GM12891 (cell line): ENCODE measurements around the gene GMDS.

ENCODE experiments used
- DNase-seq: peaks from one replicate; pipeline ENCODE4 v3.0.0; 2011; ENCODE audit warnings: low spot score; ENCODE audit not compliant: insufficient read length
- FAIRE-seq: peaks from 2 replicates; lab custom pipeline; 2011; peaks lifted over from hg19 to GRCh38; lab: Jason Lieb, UNC
- PAX5 ChIP-seq: IDR thresholded peaks from 2 replicates; pipeline ENCODE4 v1.6.1; 2011; ENCODE audit warnings: low read length, moderate library complexity, mild to moderate bottlenecking; ENCODE audit not compliant: insufficient read depth, severe bottlenecking
- POLR2A ChIP-seq: IDR thresholded peaks from 2 replicates; pipeline ENCODE4 v1.6.1; 2011; ENCODE audit warnings: low read depth, low read length, control low read depth
- POLR2AphosphoS5 ChIP-seq: IDR thresholded peaks from 2 replicates; pipeline ENCODE4 v1.6.1; 2011; ENCODE audit warnings: low read depth, low read length, control low read depth
- POU2F2 ChIP-seq: IDR thresholded peaks from 2 replicates; pipeline ENCODE4 v1.6.1; 2011; ENCODE audit warnings: low read depth, mild to moderate bottlenecking, control low read depth, low read length, moderate library complexity
- SPI1 ChIP-seq: IDR thresholded peaks from 2 replicates; pipeline ENCODE4 v1.6.1; 2011; ENCODE audit warnings: low read depth, low read length, control low read depth
- TAF1 ChIP-seq: IDR thresholded peaks from 2 replicates; pipeline ENCODE4 v1.6.1; 2011; ENCODE audit warnings: low read depth, low read length, control low read depth

The GMDS gene

GRCh38 chr6:2192976-2193375 is 52.4 kb downstream of the GMDS start:
- no peak for FAIRE-seq
- no peak for DNase-seq
- TF ChIP-seq POLR2AphosphoS5 (no peak), POLR2A (no peak), POU2F2 (no peak), PAX5 (no peak), SPI1 (no peak), TAF1 (no peak)

GRCh38 chr6:2191390-2191740 is 54.0 kb downstream of the GMDS start:
- DNase-seq (no peak), FAIRE-seq (no peak)
- TF ChIP-seq SPI1 (no peak), POLR2A (no peak), POU2F2 (no peak), POLR2AphosphoS5 (no peak)

- DNase-seq = no peak
- no peak for FAIRE-seq
- TF ChIP-seq POLR2AphosphoS5 (no peak), TAF1 (no peak), POLR2A (no peak), PAX5 (no peak), SPI1 (no peak), POU2F2 (no peak)
Observed at GRCh38 chr6:2190661-2191389, 54.6 kb downstream of the GMDS start.

- DNase-seq = no peak
- no peak for FAIRE-seq
- TF ChIP-seq PAX5 (no peak), TAF1 (no peak), SPI1 (no peak), POLR2A (no peak), POLR2AphosphoS5 (no peak), POU2F2 (no peak)
Observed at GRCh38 chr6:2188856-2189384, 56.5 kb downstream of the GMDS start.

- FAIRE-seq (no peak), DNase-seq (no peak)
- no peak for TF ChIP-seq POLR2AphosphoS5
- TF ChIP-seq SPI1 = no peak
- no peak for TF ChIP-seq POU2F2
Observed at GRCh38 chr6:2188397-2188796, 57.0 kb downstream of the GMDS start.

- TF ChIP-seq PAX5 (no peak), POLR2AphosphoS5 (no peak), POLR2A (no peak), SPI1 (no peak), TAF1 (no peak), POU2F2 (no peak)
- DNase-seq (no peak), FAIRE-seq (no peak)
Observed at GRCh38 chr6:2187826-2188225, 57.6 kb downstream of the GMDS start.

GRCh38 chr6:2186516-2186915 is 58.9 kb downstream of the GMDS start:
- FAIRE-seq = peak; percentile 55
- TF ChIP-seq SPI1 = peak; percentile 87
- TF ChIP-seq POLR2AphosphoS5 = no peak
- TF ChIP-seq POU2F2 = no peak
- no peak for DNase-seq

- FAIRE-seq = peak; percentile 48
Observed at GRCh38 chr6:2185466-2185865, 59.9 kb downstream of the GMDS start.

GRCh38 chr6:2184700-2185455 is 60.5 kb downstream of the GMDS start:
- TF ChIP-seq PAX5 (no peak), POU2F2 (no peak), POLR2AphosphoS5 (no peak), TAF1 (no peak), POLR2A (no peak), SPI1 (no peak)
- DNase-seq (no peak), FAIRE-seq (peak; percentile 33)

More at GRCh38 chr6:2185466-2185865, 59.9 kb downstream of the GMDS start:
- TF ChIP-seq TAF1 (no peak), POU2F2 (no peak), PAX5 (no peak), SPI1 (no peak), POLR2AphosphoS5 (no peak), POLR2A (no peak)
- no peak for DNase-seq

GRCh38 chr6:2183752-2184151 is 61.7 kb downstream of the GMDS start:
- FAIRE-seq = no peak

More at GRCh38 chr6:2183752-2184151, 61.7 kb downstream of the GMDS start:
- no peak for DNase-seq
- no peak for TF ChIP-seq POLR2A
- TF ChIP-seq POLR2AphosphoS5 = no peak
- no peak for TF ChIP-seq PAX5
- no peak for TF ChIP-seq POU2F2
- no peak for TF ChIP-seq TAF1
- no peak for TF ChIP-seq SPI1
